Right forelimb (tissue), 1 donor: ENCODE data around the gene XKR7.

ENCODE experiments used
- DNase-seq: peaks from one replicate; pipeline ENCODE4 v3.0.0-alpha.2; 2018

The XKR7 gene

DNA sequence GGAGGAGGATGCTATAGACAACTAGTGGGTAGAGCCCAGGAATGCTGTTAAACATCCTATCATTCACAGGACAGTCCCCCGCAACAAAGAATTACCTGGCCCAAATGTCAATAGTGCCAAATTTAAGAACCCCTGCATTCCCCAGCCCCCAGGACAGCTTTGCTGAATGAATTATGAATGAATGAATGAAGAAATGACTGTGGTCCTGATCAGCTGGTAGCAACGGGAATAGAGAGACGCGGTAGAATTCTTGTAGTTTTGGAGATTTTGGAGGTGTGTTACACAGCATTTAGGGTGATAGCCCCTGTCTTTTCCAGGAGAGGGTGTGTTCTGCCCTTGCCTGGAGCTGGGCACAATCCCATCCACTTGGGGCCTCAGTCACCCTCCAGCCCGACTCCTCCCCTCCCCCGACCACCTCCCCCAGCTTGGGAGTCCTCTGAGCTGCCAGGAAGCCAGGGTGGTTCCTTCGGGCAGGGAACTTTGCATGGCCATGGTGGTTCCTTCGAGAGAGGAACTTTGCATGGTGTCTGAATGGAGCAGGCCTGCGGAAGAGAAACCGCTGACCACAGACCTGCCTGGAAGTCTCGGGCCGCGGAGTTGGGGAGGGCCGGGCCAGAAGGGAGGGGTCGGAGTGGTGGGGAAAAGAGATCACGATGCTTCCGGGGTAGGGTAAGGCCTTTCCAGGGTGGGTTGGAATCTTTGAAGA lies 83.1 kb downstream of the XKR7 start:
- DNase-seq: peak; percentile 54

DNA sequence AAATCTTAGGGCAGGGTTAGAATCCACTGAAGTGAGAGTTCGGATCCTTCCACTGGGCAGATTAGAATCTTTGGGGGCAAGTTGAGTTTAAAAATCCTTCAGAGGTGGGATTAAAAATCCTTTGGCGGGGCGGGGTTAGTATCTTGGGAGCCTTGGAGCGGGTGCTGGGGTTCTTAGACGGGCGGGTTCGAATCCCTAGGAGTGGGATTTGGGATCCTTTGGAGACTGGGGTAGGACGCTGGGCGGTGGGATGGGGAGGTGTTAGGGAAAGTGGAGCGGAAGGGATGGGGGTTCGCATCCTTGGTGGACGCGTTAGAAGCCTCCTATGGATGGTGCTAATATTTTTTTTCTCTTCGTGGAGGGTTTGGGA lies 83.8 kb downstream of the XKR7 start:
- DNase-seq: peak; percentile 30

DNA sequence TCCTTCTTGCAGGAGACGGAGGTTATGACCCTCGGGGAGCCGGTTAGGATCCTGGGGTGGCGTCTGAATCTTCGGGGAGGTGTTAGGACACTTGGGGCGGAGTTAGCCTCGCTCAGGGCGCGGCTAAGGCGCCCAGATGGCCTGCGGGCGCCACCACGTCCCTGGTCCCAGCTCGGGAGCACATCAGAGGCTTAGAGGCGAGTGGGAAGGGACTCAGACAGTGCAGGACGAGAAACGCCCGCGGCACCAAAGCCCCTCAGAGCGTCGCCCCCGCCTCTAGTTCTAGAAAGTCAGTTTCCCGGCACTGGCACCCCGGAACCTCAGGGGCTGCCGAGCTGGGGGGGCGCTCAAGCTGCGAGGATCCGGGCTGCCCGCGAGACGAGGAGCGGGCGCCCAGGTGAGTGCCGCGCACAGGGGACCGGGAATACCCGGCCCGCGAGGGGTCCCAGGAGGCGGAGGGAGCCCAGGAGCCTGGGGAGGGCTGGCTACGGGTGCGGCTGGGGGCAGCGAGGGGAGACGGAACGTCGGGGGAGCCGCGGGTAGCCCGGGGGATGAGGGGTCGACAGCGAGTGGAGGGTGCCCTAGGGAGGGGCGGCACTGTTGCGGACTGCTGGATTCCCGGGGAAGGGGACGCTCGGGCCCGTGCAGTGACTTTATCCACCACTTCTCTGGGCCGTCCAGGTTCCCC lies 84.3 kb downstream of the XKR7 start, which contains the start of gene HCK:
TSS of gene HCK (plus strand) at position 153 of the 688 bp plus-strand sequence.
- peak; percentile 39 for DNase-seq

DNA sequence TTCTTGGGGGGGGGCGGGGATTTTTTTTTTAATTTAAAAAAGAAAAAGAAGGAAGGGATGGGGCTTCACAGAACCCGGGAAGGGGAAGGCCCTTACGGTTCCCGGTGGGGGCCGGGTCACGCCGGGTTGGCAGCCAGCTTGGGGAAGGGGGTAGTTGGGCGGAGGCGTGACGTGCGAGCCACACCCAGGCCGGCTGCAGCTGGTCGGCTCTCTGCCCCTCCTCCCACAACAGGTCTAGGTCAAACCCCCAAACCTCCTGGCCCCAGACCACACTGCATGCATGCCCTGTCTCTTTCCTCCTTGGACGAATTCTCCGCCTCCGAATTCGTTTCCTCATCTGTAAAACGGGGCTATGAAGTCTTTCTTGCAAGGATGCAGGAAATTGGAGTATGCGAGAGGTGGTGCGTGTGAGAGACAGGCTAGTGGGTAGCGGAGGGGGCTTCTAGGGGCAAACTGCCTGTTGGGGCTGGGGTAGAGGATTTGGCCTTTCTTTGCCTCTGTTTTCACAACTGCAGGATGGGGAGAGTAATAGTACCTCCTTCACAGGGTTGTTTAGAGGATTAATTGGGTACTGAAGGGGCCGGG lies 84.9 kb downstream of the XKR7 start:
- peak; percentile 48 for DNase-seq
